HEK293 (cell line): ENCODE measurements around the gene ABCC12.

ENCODE experiments used
- CTCF ChIP-seq: fragments of 450-650 bp; formaldehyde crosslinking; IDR thresholded peaks from 2 replicates; pipeline ENCODE4 v1.5.1; 2016; ENCODE audit warnings: missing biosample characterization, missing genetic modification characterization
- KLF17 ChIP-seq: fragments of 450-650 bp; formaldehyde crosslinking; IDR thresholded peaks from 2 replicates; pipeline ENCODE4 v1.5.1; 2016; ENCODE audit warnings: missing biosample characterization, missing genetic modification characterization
- SCRT2 ChIP-seq: fragments of 450-650 bp; formaldehyde crosslinking; IDR thresholded peaks from 2 replicates; pipeline ENCODE4 v1.5.1; 2016; ENCODE audit warnings: missing biosample characterization, missing genetic modification characterization
- SETDB1 ChIP-seq: IDR thresholded peaks from one replicate; pipeline ENCODE4 v1.6.1; 2017; ENCODE audit warnings: mild to moderate bottlenecking, low read length, moderate library complexity, mixed read lengths; ENCODE audit not compliant: insufficient read length
- YY1 ChIP-seq: fragments of 450-650 bp; formaldehyde crosslinking; IDR thresholded peaks from 2 replicates; pipeline ENCODE4 v1.5.1; 2018; ENCODE audit warnings: missing biosample characterization, missing genetic modification characterization
- ZNF10 ChIP-seq: fragments of 450-650 bp; formaldehyde crosslinking; IDR thresholded peaks from 2 replicates; pipeline ENCODE4 v1.5.1; 2017; ENCODE audit warnings: missing biosample characterization, missing genetic modification characterization
- ZNF292 ChIP-seq: fragments of 450-650 bp; formaldehyde crosslinking; IDR thresholded peaks from 2 replicates; pipeline ENCODE4 v1.5.1; 2016; ENCODE audit warnings: low read depth, missing biosample characterization, missing genetic modification characterization, borderline replicate concordance

- TF ChIP-seq CTCF (tag by site-specific recombination) (no peak), YY1 (tag by site-specific recombination) (no peak), KLF17 (tag by site-specific recombination) (no peak), ZNF292 (no peak), SETDB1 (no peak), ZNF10 (tag by site-specific recombination) (no peak), SCRT2 (tag by site-specific recombination) (no peak)
Measured at GRCh38 chr16:48140821-48141220, 15.0 kb downstream of the ABCC12 start.
